Cardiac fibroblast (primary cell): ENCODE measurements around the gene SKP1.
A peak's percentile ranks its signal among the peaks of the same experiment; 100 is the strongest.

Source experiments
- DNase-seq, 2 donors: peaks; one replicate each; pipeline versions ENCODE4 v3.0.0 to v3.0.0-alpha.2; 2010; ENCODE audit warnings: low read depth in 2 of 2
- H3K4me3 ChIP-seq, 2 donors: replicated peaks in 1 of 2; 1 replicate in 1 of 2; 2 replicates in 1 of 2; pipeline ENCODE4 v1.5.1; 2011; ENCODE audit warnings: low read depth in 2 of 2, low read length in 2 of 2, mild to moderate bottlenecking in 2 of 2, moderate library complexity in 1 of 2
- CTCF ChIP-seq: IDR thresholded peaks from one replicate; pipeline ENCODE4 v1.5.1; 2011; ENCODE audit warnings: low read depth, mild to moderate bottlenecking, low read length, inconsistent platforms

The SKP1 gene

GRCh38 chr5:134124289-134125038, 52.3 kb downstream of the SKP1 start:
- no peak for TF ChIP-seq CTCF
- no peak overlapping the region for H3K4me3 ChIP-seq
- DNase-seq = peak in 1 of 2 donors; percentile 91

GRCh38 chr5:134123360-134123759, 53.4 kb downstream of the SKP1 start:
- DNase-seq = no peak
- no peak overlapping the region for H3K4me3 ChIP-seq
- TF ChIP-seq CTCF = no peak

GRCh38 chr5:134122530-134122929, 54.2 kb downstream of the SKP1 start:
- no peak for TF ChIP-seq CTCF
- no peak overlapping the region for H3K4me3 ChIP-seq
- no peak for DNase-seq

- no peak for DNase-seq
- no peak for TF ChIP-seq CTCF
- no peak overlapping the region for H3K4me3 ChIP-seq
Measured at GRCh38 chr5:134120386-134121138, 56.2 kb downstream of the SKP1 start.

- H3K4me3 ChIP-seq = no peak overlapping the region
- TF ChIP-seq CTCF = no peak
- no peak for DNase-seq
Measured at GRCh38 chr5:134119720-134120119, 57.0 kb downstream of the SKP1 start.

- no peak overlapping the region for H3K4me3 ChIP-seq
- no peak for DNase-seq
- TF ChIP-seq CTCF = no peak
Measured at GRCh38 chr5:134118212-134118835, 58.4 kb downstream of the SKP1 start.
